ENCODE data around the gene CPN2.

CPN2 gene

DNA sequence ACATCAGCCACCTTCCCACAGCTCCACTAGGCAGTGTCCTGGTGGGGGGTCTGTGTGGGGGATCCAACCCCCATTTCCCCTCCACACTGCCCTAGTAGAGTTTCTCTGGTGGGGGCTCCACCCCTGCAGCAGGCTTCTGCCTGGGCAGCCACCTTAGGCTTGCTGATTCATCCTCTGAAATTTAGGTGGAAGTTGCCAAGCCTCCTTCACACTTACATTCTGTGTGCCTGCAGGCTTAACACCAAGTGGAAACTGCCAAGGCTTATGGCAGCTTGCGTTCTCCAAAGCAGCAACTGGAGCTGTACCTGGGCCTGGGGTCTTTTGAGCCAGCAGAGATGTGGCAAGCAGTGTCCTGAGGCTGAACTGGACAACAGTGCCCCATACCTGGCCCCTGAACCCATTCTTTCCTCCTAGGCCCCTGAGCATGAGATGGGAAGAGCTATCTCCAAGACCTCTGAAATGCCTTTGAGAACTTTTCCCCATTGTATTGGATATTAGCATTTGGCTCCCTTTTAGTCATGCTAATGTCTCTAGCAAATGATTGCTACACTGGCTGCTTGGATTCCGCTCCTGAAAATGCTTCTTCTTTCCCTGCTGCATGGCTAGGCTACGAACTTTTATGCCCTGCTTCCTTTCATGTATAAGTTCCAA, 32.5 kb downstream of the CPN2 start:
- Histone ChIP-seq H3K27me3 (ENCODE audit: insufficient read depth, low read length, poor library complexity, severe bottlenecking) (no peaks in the 10 kb centered on the region), H3K36me3 (ENCODE audit: insufficient read depth, low read length) (no peaks in the 10 kb centered on the region), H2AFZ (ENCODE audit: low read length) (no peak overlapping the region), H4K20me1 (ENCODE audit: insufficient read depth, low read length, poor library complexity, severe bottlenecking) (no peaks in the 10 kb centered on the region), H3K9me2 (replicated peaks; ENCODE audit: low read depth, low read length) (no peaks in the 10 kb centered on the region), H3K9ac (ENCODE audit: low read depth, low read length, poor library complexity, severe bottlenecking) (no peak overlapping the region), H3K4me2 (ENCODE audit: low read depth, low read length, poor library complexity, severe bottlenecking) (no peak overlapping the region), H3K9me3 (ENCODE audit: insufficient read depth, low read depth, low read length) (peaks cover 11% of the 10 kb centered on the region; the same call in 1 of the 2 replicates), H3F3A (ENCODE audit: low read depth) (no peaks in the 10 kb centered on the region), H3K4me1 (ENCODE audit: insufficient read depth, low read length, poor library complexity, severe bottlenecking) (peaks cover 6% of the 10 kb centered on the region), H3K4me3 (ENCODE audit: low read length, poor library complexity, severe bottlenecking) (no peak overlapping the region), H3K79me2 (ENCODE audit: insufficient read depth, low read length) (no peaks in the 10 kb centered on the region)
- TF ChIP-seq EZH2phosphoT487 (IDR thresholded peaks at IDR 0.05; ENCODE audit: borderline replicate concordance): no peak
- TF ChIP-seq, protein P1, sequence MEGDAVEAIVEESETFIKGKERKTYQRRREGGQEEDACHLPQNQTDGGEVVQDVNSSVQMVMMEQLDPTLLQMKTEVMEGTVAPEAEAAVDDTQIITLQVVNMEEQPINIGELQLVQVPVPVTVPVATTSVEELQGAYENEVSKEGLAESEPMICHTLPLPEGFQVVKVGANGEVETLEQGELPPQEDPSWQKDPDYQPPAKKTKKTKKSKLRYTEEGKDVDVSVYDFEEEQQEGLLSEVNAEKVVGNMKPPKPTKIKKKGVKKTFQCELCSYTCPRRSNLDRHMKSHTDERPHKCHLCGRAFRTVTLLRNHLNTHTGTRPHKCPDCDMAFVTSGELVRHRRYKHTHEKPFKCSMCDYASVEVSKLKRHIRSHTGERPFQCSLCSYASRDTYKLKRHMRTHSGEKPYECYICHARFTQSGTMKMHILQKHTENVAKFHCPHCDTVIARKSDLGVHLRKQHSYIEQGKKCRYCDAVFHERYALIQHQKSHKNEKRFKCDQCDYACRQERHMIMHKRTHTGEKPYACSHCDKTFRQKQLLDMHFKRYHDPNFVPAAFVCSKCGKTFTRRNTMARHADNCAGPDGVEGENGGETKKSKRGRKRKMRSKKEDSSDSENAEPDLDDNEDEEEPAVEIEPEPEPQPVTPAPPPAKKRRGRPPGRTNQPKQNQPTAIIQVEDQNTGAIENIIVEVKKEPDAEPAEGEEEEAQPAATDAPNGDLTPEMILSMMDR (conservative IDR thresholded peaks at IDR 0.05; ENCODE audit: low read length): no peak

DNA sequence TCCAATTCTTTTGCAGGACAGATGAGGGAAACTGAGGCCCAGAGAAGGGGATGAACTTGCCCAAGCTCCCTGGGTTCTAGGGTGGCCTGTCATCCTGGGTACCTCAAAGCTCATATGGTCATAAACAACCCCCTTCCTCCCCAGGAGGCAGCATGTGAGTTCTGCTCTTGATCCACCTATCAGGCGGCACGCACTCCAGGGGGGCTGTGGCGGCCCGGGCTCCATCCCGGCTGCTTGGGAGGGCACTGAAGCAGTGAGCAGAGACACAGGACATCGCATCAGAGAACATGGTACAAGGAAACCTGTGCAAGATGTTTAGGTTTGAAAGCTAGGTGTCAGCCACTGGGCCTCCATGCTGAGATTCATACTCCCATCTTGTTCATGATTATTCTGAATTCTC, 34.2 kb downstream of the CPN2 start:
- Histone ChIP-seq H3K79me2 (ENCODE audit: insufficient read depth, low read length) (no peaks in the 10 kb centered on the region), H4K20me1 (ENCODE audit: insufficient read depth, low read length, poor library complexity, severe bottlenecking) (no peaks in the 10 kb centered on the region), H3K9me3 (ENCODE audit: insufficient read depth, low read depth, low read length) (peaks cover 11% of the 10 kb centered on the region; the same call in 1 of the 2 replicates), H3K36me3 (ENCODE audit: insufficient read depth, low read length) (no peaks in the 10 kb centered on the region), H3F3A (ENCODE audit: low read depth) (no peaks in the 10 kb centered on the region), H3K4me3 (ENCODE audit: low read length, poor library complexity, severe bottlenecking) (no peak overlapping the region), H3K9ac (ENCODE audit: low read depth, low read length, poor library complexity, severe bottlenecking) (no peak overlapping the region), H3K4me2 (ENCODE audit: low read depth, low read length, poor library complexity, severe bottlenecking) (no peak overlapping the region), H3K9me2 (replicated peaks; ENCODE audit: low read depth, low read length) (no peaks in the 10 kb centered on the region), H3K4me1 (ENCODE audit: insufficient read depth, low read length, poor library complexity, severe bottlenecking) (peaks cover 15% of the 10 kb centered on the region), H2AFZ (ENCODE audit: low read length) (no peak overlapping the region), H3K27me3 (ENCODE audit: insufficient read depth, low read length, poor library complexity, severe bottlenecking) (no peaks in the 10 kb centered on the region)
- TF ChIP-seq EZH2phosphoT487 (IDR thresholded peaks at IDR 0.05; ENCODE audit: borderline replicate concordance): no peak
- TF ChIP-seq, protein P1 (conservative IDR thresholded peaks at IDR 0.05; ENCODE audit: low read length): no peak

DNA sequence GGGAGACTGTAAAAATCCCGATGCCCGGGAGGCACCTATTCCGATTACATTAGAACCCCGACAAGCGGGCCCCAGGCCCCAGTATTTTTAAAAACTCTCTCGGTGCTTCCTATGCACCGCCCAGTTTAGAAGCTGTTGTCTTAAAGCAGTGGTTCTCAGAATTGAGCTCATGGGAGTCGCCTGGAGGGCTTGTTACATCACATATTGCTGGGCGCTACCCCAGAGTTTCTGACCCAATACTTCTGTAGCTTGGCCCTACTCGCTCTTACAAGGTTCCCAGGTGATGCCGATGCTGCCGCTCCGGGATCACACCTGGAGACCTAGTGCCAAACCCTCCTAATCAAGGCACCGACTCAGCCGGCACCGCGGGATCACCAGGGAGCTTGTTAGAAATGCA, 35.2 kb downstream of the CPN2 start:
- peaks cover 15% of the 10 kb centered on the region for H3K4me1 ChIP-seq (ENCODE audit: insufficient read depth, low read length, poor library complexity, severe bottlenecking)
- no peaks in the 10 kb centered on the region for H3F3A ChIP-seq (ENCODE audit: low read depth)
- H3K4me3 ChIP-seq (ENCODE audit: low read length, poor library complexity, severe bottlenecking): peak overlapping the region; percentile 69
- no peak overlapping the region for H2AFZ ChIP-seq (ENCODE audit: low read length)
- peak overlapping the region; percentile 68 for H3K4me2 ChIP-seq (ENCODE audit: low read depth, low read length, poor library complexity, severe bottlenecking)
- H4K20me1 ChIP-seq (ENCODE audit: insufficient read depth, low read length, poor library complexity, severe bottlenecking): no peaks in the 10 kb centered on the region
- H3K79me2 ChIP-seq (ENCODE audit: insufficient read depth, low read length): no peaks in the 10 kb centered on the region
- no peaks in the 10 kb centered on the region for H3K36me3 ChIP-seq (ENCODE audit: insufficient read depth, low read length)
- peaks cover 11% of the 10 kb centered on the region; the same call in 1 of the 2 replicates for H3K9me3 ChIP-seq (ENCODE audit: insufficient read depth, low read depth, low read length)
- H3K27me3 ChIP-seq (ENCODE audit: insufficient read depth, low read length, poor library complexity, severe bottlenecking): no peaks in the 10 kb centered on the region
- H3K9ac ChIP-seq (ENCODE audit: low read depth, low read length, poor library complexity, severe bottlenecking): no peak overlapping the region
- no peak for TF ChIP-seq EZH2phosphoT487 (IDR thresholded peaks at IDR 0.05; ENCODE audit: borderline replicate concordance)
- TF ChIP-seq, protein P1 (conservative IDR thresholded peaks at IDR 0.05; ENCODE audit: low read length): no peak
- no peaks in the 10 kb centered on the region for H3K9me2 ChIP-seq (replicated peaks; ENCODE audit: low read depth, low read length)
